GM13976 (cell line): ENCODE measurements around the gene GFM2.
"Not testable (repeated sequence)": the region's sequence is repeated elsewhere in the genome, so short reads cannot be mapped to it uniquely, and the experiment has no call there.

ENCODE experiments used
- DNase-seq: peaks from one replicate; pipeline ENCODE4 v3.0.0; 2012; ENCODE audit warnings: low spot score
- CTCF ChIP-seq: IDR thresholded peaks from 2 replicates; pipeline ENCODE4 v1.5.1; 2012; ENCODE audit warnings: borderline replicate concordance, mild to moderate bottlenecking; ENCODE audit not compliant: insufficient read depth; ENCODE audit errors: extremely low read depth, missing control alignments, control extremely low read depth
- in situ Hi-C: fragments of 300-500 bp; cut with MboI; formaldehyde crosslinking; loops from one replicate; pipeline ENCODE4 v1.12.0; 2022; ENCODE audit warnings: low sequenced_read_pairs, mixed read lengths, inconsistent platforms; ENCODE audit not compliant: unreplicated experiment

GFM2 gene

DNA sequence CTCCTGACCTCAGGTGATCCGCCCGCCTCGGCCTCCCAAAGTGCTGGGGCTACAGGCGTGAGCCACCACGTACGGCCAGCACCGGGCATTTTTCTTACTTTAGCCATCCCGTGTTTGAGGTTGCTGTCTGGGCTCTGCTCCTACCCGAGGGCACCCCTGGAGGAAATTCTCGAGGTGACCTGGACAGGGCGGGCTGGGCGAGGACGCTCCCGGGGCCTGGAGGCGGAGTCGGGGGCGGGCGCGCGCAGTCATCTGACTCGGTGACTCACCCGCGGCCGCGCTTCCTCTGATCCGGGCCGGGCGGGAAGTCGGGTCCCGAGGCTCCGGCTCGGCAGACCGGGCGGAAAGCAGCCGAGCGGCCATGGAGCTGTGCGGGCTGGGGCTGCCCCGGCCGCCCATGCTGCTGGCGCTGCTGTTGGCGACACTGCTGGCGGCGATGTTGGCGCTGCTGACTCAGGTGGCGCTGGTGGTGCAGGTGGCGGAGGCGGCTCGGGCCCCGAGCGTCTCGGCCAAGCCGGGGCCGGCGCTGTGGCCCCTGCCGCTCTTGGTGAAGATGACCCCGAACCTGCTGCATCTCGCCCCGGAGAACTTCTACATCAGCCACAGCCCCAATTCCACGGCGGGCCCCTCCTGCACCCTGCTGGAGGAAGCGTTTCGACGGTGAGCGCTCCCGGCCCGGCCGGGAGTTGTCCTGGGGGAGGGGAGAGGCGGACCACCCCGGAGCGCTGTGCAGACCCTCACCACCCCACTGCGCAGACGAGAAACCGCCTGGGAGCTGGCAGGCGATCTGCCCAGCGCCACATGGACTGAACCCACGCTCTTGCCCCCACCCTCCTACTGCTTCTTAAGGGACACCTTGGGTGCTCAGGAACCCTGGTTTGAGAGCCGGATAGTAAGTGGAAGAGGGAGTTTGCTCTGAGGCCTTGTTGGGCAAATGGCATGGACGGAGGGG lies 81.7 kb downstream of the GFM2 start, which contains the start of gene HEXB:
TSS of gene HEXB (plus strand) at position 334 of the 952 bp plus-strand sequence. CDS start at position 362, 28 bp downstream.
- in situ Hi-C loops = no loop called here
- no peak for TF ChIP-seq CTCF
- DNase-seq = peak; percentile 90

DNA sequence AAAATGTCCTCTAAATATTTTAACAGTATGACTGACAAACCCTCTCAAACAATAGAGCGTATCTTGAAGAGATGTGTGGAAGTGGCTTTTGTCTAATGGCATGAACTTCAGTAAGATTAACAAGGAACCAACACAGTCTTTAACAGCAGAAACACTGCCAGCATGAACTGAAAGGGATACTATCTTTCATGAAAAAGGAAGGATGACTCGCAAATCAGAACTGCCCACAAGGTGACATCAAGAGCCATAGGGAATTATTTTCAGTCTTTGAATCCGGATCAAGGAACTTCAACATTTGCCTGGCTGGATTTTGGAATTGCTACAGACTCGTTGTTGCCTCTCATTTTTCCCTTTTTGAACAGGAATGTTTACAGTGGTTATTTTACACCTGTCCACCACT lies 87.0 kb downstream of the GFM2 start:
- no peak for DNase-seq
- in situ Hi-C loops = loop anchor here (10.0 kb wide), 1 partner anchor 235 kb away; no protein-coding TSS in a partner anchor
- TF ChIP-seq CTCF = no peak

- DNase-seq = not testable (repeated sequence)
- in situ Hi-C loops = loop anchor here (10.0 kb wide), 1 partner anchor 236 kb away; no protein-coding TSS in a partner anchor
Measured at GRCh38 chr5:74679300-74679699, 87.6 kb downstream of the GFM2 start.

GRCh38 chr5:74678123-74678522 lies 88.8 kb downstream of the GFM2 start:
- in situ Hi-C loops = loop anchor here (10.0 kb wide), 1 partner anchor 237 kb away; no protein-coding TSS in a partner anchor
- DNase-seq = not testable (repeated sequence)

DNA sequence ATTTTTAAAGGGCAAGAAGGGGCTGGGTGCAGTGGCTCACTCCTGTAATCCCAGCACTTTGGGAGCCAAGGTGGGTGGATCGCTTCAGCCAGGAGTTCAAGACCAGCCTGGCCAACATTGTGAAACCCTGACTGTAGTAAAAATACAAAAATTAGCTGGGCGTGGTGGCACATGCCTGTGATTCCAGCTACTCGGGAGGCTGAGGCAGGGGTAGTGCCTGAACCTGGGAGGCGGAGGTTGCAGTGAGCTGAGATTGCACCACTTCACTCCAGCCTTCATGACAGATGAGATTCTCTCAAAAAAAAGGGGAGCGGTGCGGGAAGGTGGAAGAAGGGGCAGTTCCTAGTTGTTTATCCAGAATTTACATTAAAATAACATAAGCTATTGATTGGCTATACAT lies 90.5 kb downstream of the GFM2 start:
- DNase-seq = not testable (repeated sequence)
- in situ Hi-C loops = loop anchor here (10.0 kb wide), 1 partner anchor 238 kb away; no protein-coding TSS in a partner anchor

DNA sequence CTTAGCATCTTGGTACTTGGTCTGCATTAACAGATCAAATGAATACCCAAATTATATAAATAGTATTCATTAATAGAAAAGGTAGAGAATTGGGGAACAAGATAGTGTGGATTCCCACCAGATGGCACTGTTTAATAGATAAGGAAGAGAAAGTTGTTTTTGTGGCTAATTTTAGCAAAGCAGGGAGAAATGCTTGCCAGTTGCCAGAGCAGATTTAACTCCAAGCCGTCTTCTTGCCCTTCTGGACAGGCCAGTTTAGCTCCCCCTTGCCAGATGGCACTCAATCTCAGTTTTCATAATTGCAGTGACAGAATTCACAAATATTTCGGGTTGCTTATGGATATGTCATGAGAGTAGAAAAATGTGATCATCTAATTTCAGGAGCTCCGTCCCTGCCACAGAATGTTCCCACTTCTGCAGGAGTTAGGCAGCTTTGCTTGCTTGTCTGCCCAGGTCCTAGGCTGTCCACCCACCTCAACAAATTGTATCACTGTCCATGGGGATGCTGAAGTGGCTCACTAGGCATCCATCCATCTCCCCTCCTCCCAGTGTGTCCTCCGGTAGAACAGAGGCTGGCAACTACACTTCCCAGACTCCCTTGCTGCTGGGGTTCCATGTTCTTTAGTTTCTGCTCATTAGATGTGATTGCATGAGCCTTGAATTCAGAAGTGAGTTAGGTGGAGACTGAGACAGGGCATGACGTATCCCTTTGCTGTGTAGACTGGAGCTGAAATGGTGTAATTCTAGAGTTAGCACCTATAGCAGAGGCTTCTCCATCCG lies 93.7 kb downstream of the GFM2 start:
- TF ChIP-seq CTCF = no peak
- in situ Hi-C loops = loop anchor here (10.0 to 25.0 kb wide), 2 partner anchors 242 to 1086 kb away; no protein-coding TSS in a partner anchor
- DNase-seq = no peak

DNA sequence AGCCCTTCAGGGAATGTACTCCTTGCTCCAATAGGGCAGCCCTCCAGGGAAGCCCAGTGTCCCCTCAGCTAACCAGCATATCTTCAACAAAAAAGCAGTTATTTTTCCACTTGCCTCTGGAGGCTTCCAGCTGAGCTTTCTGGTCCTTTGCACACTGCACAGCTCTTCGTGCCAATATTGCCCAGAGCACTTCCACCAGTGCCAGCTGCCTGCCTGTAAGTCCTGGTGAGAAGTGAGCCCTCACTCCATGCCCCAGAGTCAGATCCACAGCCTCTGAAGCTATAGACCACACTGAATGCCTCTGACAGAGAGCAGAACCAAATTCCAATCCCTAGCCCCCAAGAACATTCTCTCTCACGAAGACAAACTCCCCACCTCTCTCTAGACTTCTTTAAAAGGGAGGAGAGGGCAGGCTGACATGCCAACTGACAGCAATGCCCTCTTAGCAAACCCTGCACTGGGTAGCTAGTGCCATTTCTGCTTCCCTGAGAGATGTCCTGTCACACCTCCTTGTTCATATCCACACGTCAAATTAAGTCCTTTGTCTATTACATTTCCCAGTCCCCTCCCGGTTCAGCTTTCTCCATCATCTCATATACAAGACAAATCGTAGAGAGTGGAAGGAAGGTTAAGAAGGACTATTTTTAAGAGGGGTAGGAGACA lies 94.6 kb downstream of the GFM2 start:
- no peak for DNase-seq
- in situ Hi-C loops = loop anchor here (10.0 to 25.0 kb wide), 2 partner anchors 242 to 1085 kb away; no protein-coding TSS in a partner anchor
- no peak for TF ChIP-seq CTCF
